Medulla oblongata (tissue), 1 donor: ENCODE data around the gene WDR27.

ENCODE experiments used
- DNase-seq: peaks from one replicate; pipeline ENCODE4 v3.0.0-alpha.2; 2015; ENCODE audit errors: extremely low spot score

WDR27 gene

GRCh38 chr6:169564453-169565240 lies 137.2 kb downstream of the WDR27 start:
- DNase-seq, result no peak

GRCh38 chr6:169561665-169562064 lies 140.2 kb downstream of the WDR27 start:
- DNase-seq, result no peak

DNA sequence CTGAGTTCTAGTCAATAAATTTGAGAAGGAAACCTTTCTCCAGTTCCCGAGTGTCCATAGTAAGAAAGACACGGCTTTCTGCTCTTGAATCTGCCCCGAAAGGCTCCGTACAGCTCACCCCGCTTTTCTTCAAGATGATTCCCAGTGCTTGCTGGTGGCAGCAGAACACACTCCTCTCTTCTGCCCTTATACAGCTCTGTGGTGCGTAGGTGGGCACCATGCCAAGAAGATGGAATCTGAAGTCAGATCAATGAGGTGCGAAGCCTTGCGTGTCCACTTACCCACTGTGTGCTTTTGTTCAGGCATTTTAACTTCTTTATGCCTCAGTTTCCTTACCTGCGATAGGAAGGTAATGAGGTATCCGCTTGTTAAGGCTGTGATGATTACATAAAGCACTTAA lies 142.2 kb downstream of the WDR27 start:
- no peak for DNase-seq

DNA sequence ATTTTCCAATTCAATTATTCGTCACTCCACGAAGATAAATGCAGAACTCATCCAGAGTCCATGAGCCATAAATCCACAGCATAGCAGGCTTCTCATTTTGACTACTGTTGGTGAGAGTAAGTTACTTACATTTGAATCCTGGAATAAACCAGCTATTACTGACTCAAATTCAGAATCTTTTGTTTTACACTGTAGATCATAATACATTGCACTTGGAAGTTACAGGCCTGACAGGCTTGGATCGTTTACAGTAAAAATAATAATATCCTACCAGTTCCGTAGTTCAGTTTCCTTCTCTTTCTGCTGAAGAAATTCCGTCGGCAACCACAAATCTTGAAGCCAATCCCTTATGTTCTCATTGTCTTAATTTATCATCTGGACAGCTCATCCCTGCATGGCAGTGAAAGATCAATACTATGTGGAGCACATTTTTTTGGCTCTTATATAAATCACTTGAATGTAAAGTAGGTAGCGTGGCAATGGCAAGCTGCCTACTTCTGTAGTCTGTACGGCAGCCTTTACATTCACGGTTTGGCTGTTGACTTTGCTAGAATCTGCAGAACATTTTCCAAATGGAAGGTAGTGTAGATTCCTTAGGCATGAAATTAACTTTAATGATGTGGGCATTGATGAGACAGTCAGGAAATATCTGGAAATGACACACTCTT lies 142.9 kb downstream of the WDR27 start:
- no peak for DNase-seq

- no peak for DNase-seq
Observed at GRCh38 chr6:169558378-169558773, 143.5 kb downstream of the WDR27 start.

GRCh38 chr6:169557887-169558286 lies 143.9 kb downstream of the WDR27 start:
- DNase-seq, result no peak

DNA sequence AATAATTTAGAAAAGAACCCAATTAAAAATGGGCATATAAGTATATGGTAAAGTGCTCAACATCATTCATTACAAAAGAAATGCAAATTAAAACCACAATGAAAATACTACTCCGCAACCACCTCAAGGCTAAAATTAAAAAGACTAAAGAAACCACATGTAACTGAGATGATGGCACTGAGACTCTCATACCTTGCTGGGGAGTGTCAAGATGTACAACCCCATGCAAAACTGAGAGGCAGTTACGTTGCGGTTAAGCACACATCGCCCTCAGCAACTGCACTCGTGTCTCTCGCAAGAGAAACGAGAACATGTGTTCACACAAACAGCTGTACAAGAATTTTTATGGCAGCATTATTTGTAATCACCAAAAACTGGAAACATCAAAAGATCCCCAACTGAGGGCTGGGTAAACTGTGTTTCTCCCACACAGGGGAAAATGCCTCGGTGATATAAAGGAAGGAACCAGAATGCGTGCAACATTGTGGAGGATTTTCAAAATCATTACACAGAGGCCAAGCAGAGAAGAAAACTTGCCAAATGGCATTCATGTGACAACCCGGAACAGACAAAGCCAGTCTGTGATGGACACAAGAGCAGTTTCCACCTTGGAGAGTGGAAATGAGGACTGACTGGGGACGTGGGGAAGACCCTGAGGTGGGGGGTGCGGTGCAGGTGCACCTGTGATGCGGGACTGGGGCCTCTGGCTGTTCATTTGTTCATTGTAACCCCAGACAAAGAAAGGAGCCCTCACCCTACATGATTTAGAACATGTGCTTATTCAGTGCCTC lies 144.9 kb downstream of the WDR27 start:
- DNase-seq, result peak; percentile 37

DNA sequence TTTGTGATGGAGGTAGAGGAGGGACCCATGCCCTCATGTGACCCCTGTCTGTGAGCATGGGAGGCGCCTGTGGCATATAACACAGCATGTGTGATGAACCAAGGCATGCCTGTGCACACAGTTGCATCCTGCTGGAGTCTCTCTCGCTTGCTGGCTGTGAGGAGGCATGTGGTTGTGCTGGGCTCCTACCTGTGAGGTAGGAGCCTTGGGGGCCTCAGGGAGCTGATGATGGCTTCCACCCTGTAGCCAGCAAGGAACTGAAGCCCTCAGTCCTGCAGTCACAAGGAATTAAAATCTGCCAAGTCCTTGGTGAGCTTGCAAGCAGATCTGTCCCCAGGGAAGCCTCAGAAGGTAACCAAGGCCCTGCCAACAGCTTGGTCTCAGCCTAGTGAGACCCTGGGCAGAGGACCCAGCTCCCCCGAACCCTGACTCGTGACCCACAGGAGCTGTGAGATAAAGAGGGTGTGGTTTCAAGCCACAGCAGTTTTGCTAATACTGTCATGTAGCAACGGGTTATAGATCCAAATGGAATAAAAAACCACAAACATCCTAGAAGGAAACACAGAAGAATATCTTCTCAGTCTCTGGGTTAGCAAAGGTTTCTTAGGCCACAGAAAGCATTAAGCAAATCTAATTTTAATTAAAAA lies 145.7 kb downstream of the WDR27 start:
- no peak for DNase-seq

- DNase-seq, result no peak
Observed at GRCh38 chr6:169545982-169546381, 155.8 kb downstream of the WDR27 start.

- DNase-seq, result no peak
Observed at GRCh38 chr6:169543704-169544103, 158.1 kb downstream of the WDR27 start.

GRCh38 chr6:169542491-169542890 lies 159.3 kb downstream of the WDR27 start:
- no peak for DNase-seq

DNA sequence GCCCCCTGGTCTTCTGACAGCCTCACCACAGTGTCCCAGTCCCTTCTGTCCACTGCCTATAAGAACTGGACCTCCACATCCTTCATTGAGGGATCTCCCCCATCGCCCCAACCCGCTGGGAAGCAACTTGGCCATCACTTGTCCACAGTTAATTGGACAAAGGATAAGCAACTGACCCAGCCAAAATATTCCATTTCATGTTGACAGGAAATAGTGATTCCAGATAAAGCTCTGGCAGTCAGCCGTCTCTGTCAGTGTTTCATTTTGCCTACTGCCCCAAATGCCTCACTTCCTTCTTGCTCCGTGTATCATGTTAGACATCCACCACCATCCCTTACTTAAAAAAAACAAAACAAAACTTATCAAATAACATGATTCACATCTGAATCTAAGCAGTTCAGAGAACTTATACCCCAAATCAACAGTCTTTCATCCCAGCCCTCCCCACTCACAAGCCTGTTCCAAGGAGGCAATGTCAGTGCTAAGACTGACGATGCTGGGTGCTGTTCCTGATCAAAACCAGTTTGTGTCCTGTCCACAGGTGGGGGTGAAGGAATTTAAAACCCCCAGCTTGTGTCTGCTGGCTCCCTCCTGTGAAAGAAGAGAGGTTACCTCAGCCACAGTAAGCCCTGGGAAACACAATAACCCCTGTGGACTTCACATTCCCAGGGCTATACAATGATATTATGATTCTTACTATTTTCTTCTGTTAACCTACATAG lies 162.5 kb downstream of the WDR27 start:
- no peak for DNase-seq

DNA sequence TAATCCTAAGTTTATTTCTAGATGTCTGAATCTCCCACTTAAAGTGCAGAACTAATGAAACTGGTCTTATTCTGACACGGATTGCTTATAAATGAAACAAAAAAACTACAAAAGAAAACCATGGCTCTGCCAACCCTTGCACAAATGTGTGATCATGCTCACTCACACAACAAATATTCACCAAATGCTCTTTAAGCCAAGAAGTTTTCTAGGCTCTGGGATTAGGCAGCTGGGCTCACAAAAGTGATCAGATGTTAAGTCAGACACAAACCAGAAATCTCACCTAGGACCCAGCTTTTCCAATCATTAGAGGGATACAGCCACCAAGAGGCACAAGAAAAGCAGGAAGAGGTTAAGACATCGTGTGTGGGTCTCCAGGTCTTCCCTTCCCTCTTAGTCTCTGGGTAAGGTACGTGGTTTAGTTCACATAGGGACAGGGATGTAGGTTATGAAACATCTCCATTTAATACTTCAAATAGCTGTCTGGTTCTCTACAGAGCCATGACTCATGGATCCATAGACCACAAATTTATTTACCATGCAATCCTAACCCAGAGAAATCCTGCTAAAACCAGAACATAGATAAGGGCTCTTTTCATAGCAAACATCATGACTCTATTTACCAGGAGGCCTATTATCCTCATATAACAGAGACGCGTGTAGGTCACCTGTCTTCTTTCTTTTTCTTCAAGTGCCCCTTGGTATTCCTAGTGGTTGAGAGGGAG lies 165.2 kb downstream of the WDR27 start:
- no peak for DNase-seq

DNA sequence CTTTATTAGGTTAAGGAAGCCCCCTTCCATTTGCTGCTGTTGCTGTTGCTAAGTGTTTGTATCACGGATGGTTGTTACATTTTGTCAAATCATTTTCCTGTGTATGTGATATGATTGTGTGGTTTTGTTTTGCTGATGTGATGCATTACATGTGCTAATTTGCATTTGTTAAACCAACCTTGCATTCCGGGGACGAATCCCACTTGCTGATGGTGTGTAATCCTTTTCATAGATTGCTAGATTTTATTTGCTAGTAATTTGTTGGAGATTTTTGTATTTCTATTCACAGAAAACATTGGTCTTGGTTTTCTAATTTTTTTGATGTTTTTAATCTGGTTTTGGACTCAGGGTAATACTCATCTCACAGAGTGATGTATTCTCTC lies 167.8 kb downstream of the WDR27 start:
- no peak for DNase-seq

DNA sequence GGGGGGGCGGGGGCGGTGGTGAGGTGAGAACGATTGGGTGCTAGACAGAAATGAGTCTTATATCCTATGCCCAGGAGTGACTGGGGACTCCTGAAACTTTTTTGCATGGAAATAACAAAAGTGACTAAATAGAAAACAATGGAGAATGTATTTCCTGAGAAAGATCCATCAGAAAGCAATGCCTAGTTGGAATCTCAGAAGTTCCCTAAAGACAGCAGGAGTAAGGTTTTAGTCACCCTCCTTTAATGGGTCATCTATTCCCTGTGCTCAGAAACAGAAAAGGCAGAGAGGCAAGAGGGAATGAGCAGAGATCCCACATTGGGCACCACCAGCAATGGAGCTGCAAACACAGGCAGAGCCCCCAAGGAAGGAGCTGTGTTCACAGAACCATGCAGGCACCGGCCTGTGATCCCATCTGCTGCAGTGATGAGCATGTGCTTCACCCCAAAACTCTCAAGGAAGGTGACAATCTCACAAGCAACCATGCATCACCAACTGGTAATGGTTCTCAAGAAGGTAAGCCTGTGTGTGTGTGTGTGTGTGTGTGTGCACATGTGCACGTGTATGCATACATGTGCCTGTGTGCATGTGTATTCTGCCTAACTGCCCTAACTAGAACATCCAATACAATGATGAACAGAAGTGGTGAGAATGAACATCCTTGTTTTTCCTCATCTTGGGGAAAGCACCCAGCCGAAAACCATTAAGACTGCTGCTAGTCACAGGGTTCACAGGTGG lies 168.4 kb downstream of the WDR27 start:
- DNase-seq, result no peak

GRCh38 chr6:169530752-169531123 lies 171.1 kb downstream of the WDR27 start:
- DNase-seq, result no peak

- no peak for DNase-seq
Observed at GRCh38 chr6:169529931-169530751, 171.7 kb downstream of the WDR27 start.

DNA sequence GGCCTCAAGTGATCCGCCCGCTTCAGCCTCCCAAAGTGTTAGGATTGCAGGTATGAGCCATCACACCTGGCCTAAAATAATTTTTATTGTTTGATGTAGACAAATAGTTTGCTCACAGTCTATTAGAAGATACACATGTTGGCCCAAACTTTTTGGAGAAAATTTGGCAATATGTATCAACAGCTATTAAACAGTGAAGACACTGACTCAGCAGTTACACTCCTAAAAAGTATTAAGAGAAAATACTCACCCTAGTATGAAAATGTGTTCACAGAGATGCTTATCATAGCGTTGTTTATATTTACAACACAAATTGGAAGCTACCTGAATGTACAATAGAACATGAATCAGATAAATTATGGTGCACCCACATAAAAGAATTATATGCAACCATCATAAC lies 173.1 kb downstream of the WDR27 start:
- DNase-seq, result no peak

GRCh38 chr6:169527306-169527705 lies 174.5 kb downstream of the WDR27 start:
- no peak for DNase-seq
